ENCODE data around the gene RNF114.

Gene RNF114

GRCh38 chr20:49893242-49894072 lies 42.7 kb upstream of the RNF114 start:
- no peak for TF ChIP-seq GATA3 (IDR thresholded peaks at IDR 0.05; ENCODE audit: low read depth, low read length)
- TF ChIP-seq GATA2 (IDR thresholded peaks at IDR 0.05; ENCODE audit: low read depth, low read length) = no peak

GRCh38 chr20:49894073-49894470 lies 42.1 kb upstream of the RNF114 start:
- no peak for TF ChIP-seq GATA3 (IDR thresholded peaks at IDR 0.05; ENCODE audit: low read depth, low read length)

GRCh38 chr20:49896204-49896603 lies 40.0 kb upstream of the RNF114 start:
- no peak for TF ChIP-seq GATA2 (IDR thresholded peaks at IDR 0.05; ENCODE audit: low read depth, low read length)
- no peak for TF ChIP-seq GATA3 (IDR thresholded peaks at IDR 0.05; ENCODE audit: low read depth, low read length)

- TF ChIP-seq GATA2 (IDR thresholded peaks at IDR 0.05; ENCODE audit: low read depth, low read length) = no peak
- TF ChIP-seq GATA3 (IDR thresholded peaks at IDR 0.05; ENCODE audit: low read depth, low read length) = no peak
Observed at GRCh38 chr20:49899541-49900383, 36.4 kb upstream of the RNF114 start.

GRCh38 chr20:49901588-49901987 lies 34.6 kb upstream of the RNF114 start:
- TF ChIP-seq GATA3 (IDR thresholded peaks at IDR 0.05; ENCODE audit: low read depth, low read length) (no peak), GATA2 (IDR thresholded peaks at IDR 0.05; ENCODE audit: low read depth, low read length) (no peak)

- no peak for TF ChIP-seq GATA2 (IDR thresholded peaks at IDR 0.05; ENCODE audit: low read depth, low read length)
- TF ChIP-seq GATA3 (IDR thresholded peaks at IDR 0.05; ENCODE audit: low read depth, low read length) = no peak
Observed at GRCh38 chr20:49904440-49905214, 31.6 kb upstream of the RNF114 start.

- no peak for TF ChIP-seq GATA3 (IDR thresholded peaks at IDR 0.05; ENCODE audit: low read depth, low read length)
- no peak for TF ChIP-seq GATA2 (IDR thresholded peaks at IDR 0.05; ENCODE audit: low read depth, low read length)
Observed at GRCh38 chr20:49905415-49906091, 30.6 kb upstream of the RNF114 start.

GRCh38 chr20:49906101-49906604 lies 30.0 kb upstream of the RNF114 start:
- no peak for TF ChIP-seq GATA3 (IDR thresholded peaks at IDR 0.05; ENCODE audit: low read depth, low read length)
- no peak for TF ChIP-seq GATA2 (IDR thresholded peaks at IDR 0.05; ENCODE audit: low read depth, low read length)

- TF ChIP-seq GATA3 (IDR thresholded peaks at IDR 0.05; ENCODE audit: low read depth, low read length) (no peak), GATA2 (IDR thresholded peaks at IDR 0.05; ENCODE audit: low read depth, low read length) (no peak)
Observed at GRCh38 chr20:49906615-49907154, 29.5 kb upstream of the RNF114 start.

GRCh38 chr20:49907405-49908257 lies 28.6 kb upstream of the RNF114 start:
- no peak for TF ChIP-seq GATA2 (IDR thresholded peaks at IDR 0.05; ENCODE audit: low read depth, low read length)
- no peak for TF ChIP-seq GATA3 (IDR thresholded peaks at IDR 0.05; ENCODE audit: low read depth, low read length)

- no peak for TF ChIP-seq GATA3 (IDR thresholded peaks at IDR 0.05; ENCODE audit: low read depth, low read length)
- TF ChIP-seq GATA2 (IDR thresholded peaks at IDR 0.05; ENCODE audit: low read depth, low read length) = no peak
Observed at GRCh38 chr20:49908258-49908565, 28.0 kb upstream of the RNF114 start.

GRCh38 chr20:49909499-49910339 lies 26.5 kb upstream of the RNF114 start:
- TF ChIP-seq GATA2 (IDR thresholded peaks at IDR 0.05; ENCODE audit: low read depth, low read length) (no peak), GATA3 (IDR thresholded peaks at IDR 0.05; ENCODE audit: low read depth, low read length) (no peak)

Measured in SH-SY5Y (cell line).